ENCODE measurements around the gene USP31.

- TF ChIP-seq CTCF (IDR thresholded peaks at IDR 0.05) (no peak), POLR2AphosphoS5 (IDR thresholded peaks at IDR 0.05) (no peak), POLR2A (IDR thresholded peaks at IDR 0.05) (no peak)
Observed at GRCh38 chr16:23020084-23020483, 129.2 kb downstream of the USP31 start.

Data from prostate gland (tissue), 2 donors.